ES-I3 (cell line): Measurements from ENCODE around the gene MT1A.

ENCODE experiments used
- H3K36me3 ChIP-seq: 2 replicates; pipeline ENCODE4 v1.6.1; 2013; ENCODE audit warnings: mild to moderate bottlenecking, low read length, control low read depth, moderate library complexity; ENCODE audit not compliant: insufficient read depth
- H3K4me1 ChIP-seq: 2 replicates; pipeline ENCODE4 v1.6.1; 2013; ENCODE audit warnings: mild to moderate bottlenecking, control low read depth, low read length; ENCODE audit not compliant: insufficient read depth
- H3K9ac ChIP-seq: 2 replicates; pipeline ENCODE4 v1.6.1; 2013; ENCODE audit warnings: low read depth, mild to moderate bottlenecking, low read length, moderate library complexity
- H3K9me3 ChIP-seq: 2 replicates; pipeline ENCODE4 v1.6.1; 2013; ENCODE audit warnings: mild to moderate bottlenecking, low read length, moderate library complexity; ENCODE audit not compliant: control insufficient read depth, insufficient read depth

Gene MT1A

GRCh38 chr16:56682703-56683397, 44.4 kb downstream of the MT1A start:
- Histone ChIP-seq H3K9ac (peak overlapping the region; percentile 90), H3K36me3 (no peaks in the 10 kb centered on the region), H3K9me3 (0 out of 2 replicates have a peak, but pooled peaks cover 2% of the 10 kb centered on the region), H3K4me1 (peaks cover 12% of the 10 kb centered on the region)

- Histone ChIP-seq H3K4me1 (peaks cover 12% of the 10 kb centered on the region), H3K36me3 (no peaks in the 10 kb centered on the region), H3K9ac (peak overlapping the region; percentile 90), H3K9me3 (0 out of 2 replicates have a peak, but pooled peaks cover 2% of the 10 kb centered on the region)
These were observed 45.1 kb downstream of the MT1A start for GRCh38 chr16:56683424-56684172.

- Histone ChIP-seq H3K9me3 (0 out of 2 replicates have a peak, but pooled peaks cover 2% of the 10 kb centered on the region), H3K9ac (no peak overlapping the region), H3K36me3 (no peaks in the 10 kb centered on the region), H3K4me1 (peaks cover 12% of the 10 kb centered on the region)
These were observed 45.9 kb downstream of the MT1A start for GRCh38 chr16:56684256-56684925.

GRCh38 chr16:56684926-56685590, 46.6 kb downstream of the MT1A start:
- H3K9me3 ChIP-seq: 0 out of 2 replicates have a peak, but pooled peaks cover 2% of the 10 kb centered on the region
- H3K36me3 ChIP-seq: no peaks in the 10 kb centered on the region
- peaks cover 12% of the 10 kb centered on the region for H3K4me1 ChIP-seq
- H3K9ac ChIP-seq: no peak overlapping the region

- no peaks in the 10 kb centered on the region for H3K36me3 ChIP-seq
- 0 out of 2 replicates have a peak, but pooled peaks cover 2% of the 10 kb centered on the region for H3K9me3 ChIP-seq
- no peak overlapping the region for H3K9ac ChIP-seq
- H3K4me1 ChIP-seq: peaks cover 13% of the 10 kb centered on the region
These were observed 48.3 kb downstream of the MT1A start for GRCh38 chr16:56686758-56687157.

GRCh38 chr16:56688762-56689161, 50.3 kb downstream of the MT1A start:
- H3K36me3 ChIP-seq: no peaks in the 10 kb centered on the region
- peaks cover 8% of the 10 kb centered on the region; the same call in 1 of the 2 replicates for H3K4me1 ChIP-seq
- no peak overlapping the region for H3K9ac ChIP-seq
- H3K9me3 ChIP-seq: 0 out of 2 replicates have a peak, but pooled peaks cover 2% of the 10 kb centered on the region

GRCh38 chr16:56689171-56689570, 50.7 kb downstream of the MT1A start:
- Histone ChIP-seq H3K9me3 (0 out of 2 replicates have a peak, but pooled peaks cover 2% of the 10 kb centered on the region), H3K9ac (no peak overlapping the region), H3K4me1 (peaks cover 8% of the 10 kb centered on the region; the same call in 1 of the 2 replicates), H3K36me3 (no peaks in the 10 kb centered on the region)
